DOHH2 (cell line): ENCODE results near the gene AIG1.

ENCODE experiments used
- EZH2phosphoT487 ChIP-seq: fragments of 200-600 bp; sonication (generic); IDR thresholded peaks from 2 replicates; pipeline ENCODE4 v1.6.1; 2017; ENCODE audit warnings: borderline replicate concordance, mild to moderate bottlenecking, antibody characterized with exemption, low read length, moderate library complexity, mixed read lengths
- TF ChIP-seq, protein P1 (sequence below): fragments of 200-600 bp; sonication (generic); IDR thresholded peaks from one replicate; pipeline ENCODE4 v1.5.1; 2014; ENCODE audit warnings: antibody characterized with exemption, mild to moderate bottlenecking, low read depth, low read length; ENCODE audit not compliant: poor library complexity, severe bottlenecking

DNA sequence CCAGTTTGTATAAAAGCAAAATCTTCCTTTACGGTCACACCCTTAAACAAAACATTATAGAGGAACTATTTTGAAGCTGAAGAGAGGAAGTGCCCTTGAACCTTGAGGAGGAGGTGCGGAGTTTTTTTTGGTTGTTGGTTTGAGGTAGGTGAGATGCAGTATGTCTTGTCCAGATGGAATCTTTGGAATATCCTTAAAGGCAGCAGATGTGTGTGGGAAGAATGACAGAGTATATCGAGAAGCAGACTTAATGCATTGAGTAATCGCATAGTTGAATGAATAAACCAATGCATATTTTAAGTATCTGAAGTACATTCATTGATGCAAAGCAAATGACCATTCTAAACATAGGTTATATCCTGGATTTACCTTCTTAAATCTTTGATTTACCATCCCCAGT is 49.9 kb downstream of the AIG1 start:
- TF ChIP-seq, protein P1, sequence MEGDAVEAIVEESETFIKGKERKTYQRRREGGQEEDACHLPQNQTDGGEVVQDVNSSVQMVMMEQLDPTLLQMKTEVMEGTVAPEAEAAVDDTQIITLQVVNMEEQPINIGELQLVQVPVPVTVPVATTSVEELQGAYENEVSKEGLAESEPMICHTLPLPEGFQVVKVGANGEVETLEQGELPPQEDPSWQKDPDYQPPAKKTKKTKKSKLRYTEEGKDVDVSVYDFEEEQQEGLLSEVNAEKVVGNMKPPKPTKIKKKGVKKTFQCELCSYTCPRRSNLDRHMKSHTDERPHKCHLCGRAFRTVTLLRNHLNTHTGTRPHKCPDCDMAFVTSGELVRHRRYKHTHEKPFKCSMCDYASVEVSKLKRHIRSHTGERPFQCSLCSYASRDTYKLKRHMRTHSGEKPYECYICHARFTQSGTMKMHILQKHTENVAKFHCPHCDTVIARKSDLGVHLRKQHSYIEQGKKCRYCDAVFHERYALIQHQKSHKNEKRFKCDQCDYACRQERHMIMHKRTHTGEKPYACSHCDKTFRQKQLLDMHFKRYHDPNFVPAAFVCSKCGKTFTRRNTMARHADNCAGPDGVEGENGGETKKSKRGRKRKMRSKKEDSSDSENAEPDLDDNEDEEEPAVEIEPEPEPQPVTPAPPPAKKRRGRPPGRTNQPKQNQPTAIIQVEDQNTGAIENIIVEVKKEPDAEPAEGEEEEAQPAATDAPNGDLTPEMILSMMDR, result no peak
- TF ChIP-seq EZH2phosphoT487, result no peak
